ENCODE data around the gene OR1Q1. TPM values are rescaled to one million over a fixed set of nuclear protein-coding genes. Genes with fewer than 3 reads are reported as not detected.

Gene OR1Q1
- total RNA-seq, 1 experiment from 2014 or later, result not detected

DNA sequence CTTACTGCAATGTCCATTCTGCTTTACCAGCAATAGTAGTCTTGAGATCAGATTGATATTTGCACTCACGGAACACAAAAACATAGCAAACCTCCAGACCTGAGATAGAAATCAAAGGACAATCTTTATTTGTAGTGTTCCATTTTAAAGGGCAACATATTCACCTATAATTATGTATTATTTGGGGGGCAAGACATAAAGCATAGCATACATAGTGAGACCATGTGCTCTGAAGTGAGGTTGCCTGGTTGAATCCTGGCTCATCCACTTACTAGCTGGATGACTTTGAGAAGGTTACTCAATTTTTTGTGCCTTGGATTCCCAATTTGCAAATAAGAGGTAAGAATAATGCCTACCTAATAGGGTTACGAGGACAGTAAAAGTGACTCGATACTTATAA, 43.0 kb downstream of the OR1Q1 start, which contains the start of gene OR1B1:
Gene OR1B1, minus strand, starts transcription at position 101 of the 400 bp plus-strand sequence.
- ATAC-seq (no peak), DNase-seq (ENCODE audit: low spot score) (no peak)
- ChIA-PET CTCF (no interaction called here), POLR2A (no interaction called here)
- Mint-ChIP-seq H3K27ac (no peak within 1 kb of the TSS), H3K36me3 (peaks cover 35% of the 10 kb centered on the region), H3K4me3 (no peak within 1 kb of the TSS), H3K27me3 (ENCODE audit: low read depth) (peaks cover 34% of the 10 kb centered on the region), H3K9me3 (peaks cover 84% of the 10 kb centered on the region), H3K4me1 (no peaks in the 10 kb centered on the region)
- TF ChIP-seq, protein P1, sequence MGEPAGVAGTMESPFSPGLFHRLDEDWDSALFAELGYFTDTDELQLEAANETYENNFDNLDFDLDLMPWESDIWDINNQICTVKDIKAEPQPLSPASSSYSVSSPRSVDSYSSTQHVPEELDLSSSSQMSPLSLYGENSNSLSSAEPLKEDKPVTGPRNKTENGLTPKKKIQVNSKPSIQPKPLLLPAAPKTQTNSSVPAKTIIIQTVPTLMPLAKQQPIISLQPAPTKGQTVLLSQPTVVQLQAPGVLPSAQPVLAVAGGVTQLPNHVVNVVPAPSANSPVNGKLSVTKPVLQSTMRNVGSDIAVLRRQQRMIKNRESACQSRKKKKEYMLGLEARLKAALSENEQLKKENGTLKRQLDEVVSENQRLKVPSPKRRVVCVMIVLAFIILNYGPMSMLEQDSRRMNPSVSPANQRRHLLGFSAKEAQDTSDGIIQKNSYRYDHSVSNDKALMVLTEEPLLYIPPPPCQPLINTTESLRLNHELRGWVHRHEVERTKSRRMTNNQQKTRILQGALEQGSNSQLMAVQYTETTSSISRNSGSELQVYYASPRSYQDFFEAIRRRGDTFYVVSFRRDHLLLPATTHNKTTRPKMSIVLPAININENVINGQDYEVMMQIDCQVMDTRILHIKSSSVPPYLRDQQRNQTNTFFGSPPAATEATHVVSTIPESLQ (CRISPR knock-in tag; IDR thresholded peaks at IDR 0.05), result no peak
- TF ChIP-seq, protein P2, sequence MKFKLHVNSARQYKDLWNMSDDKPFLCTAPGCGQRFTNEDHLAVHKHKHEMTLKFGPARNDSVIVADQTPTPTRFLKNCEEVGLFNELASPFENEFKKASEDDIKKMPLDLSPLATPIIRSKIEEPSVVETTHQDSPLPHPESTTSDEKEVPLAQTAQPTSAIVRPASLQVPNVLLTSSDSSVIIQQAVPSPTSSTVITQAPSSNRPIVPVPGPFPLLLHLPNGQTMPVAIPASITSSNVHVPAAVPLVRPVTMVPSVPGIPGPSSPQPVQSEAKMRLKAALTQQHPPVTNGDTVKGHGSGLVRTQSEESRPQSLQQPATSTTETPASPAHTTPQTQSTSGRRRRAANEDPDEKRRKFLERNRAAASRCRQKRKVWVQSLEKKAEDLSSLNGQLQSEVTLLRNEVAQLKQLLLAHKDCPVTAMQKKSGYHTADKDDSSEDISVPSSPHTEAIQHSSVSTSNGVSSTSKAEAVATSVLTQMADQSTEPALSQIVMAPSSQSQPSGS (CRISPR knock-in tag; IDR thresholded peaks at IDR 0.05; ENCODE audit: borderline replicate concordance, low read depth), result no peak
- TF ChIP-seq, protein P3, sequence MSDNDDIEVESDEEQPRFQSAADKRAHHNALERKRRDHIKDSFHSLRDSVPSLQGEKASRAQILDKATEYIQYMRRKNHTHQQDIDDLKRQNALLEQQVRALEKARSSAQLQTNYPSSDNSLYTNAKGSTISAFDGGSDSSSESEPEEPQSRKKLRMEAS (CRISPR knock-in tag; IDR thresholded peaks at IDR 0.05), result no peak
- TF ChIP-seq GABPB1 (CRISPR knock-in tag; IDR thresholded peaks at IDR 0.05) (no peak), SOX15 (CRISPR knock-in tag; IDR thresholded peaks at IDR 0.05) (no peak), ELF4 (CRISPR knock-in tag; IDR thresholded peaks at IDR 0.05; ENCODE audit: low read depth) (no peak), ESRRA (CRISPR knock-in tag; IDR thresholded peaks at IDR 0.05; ENCODE audit: borderline replicate concordance) (no peak), PRRX2 (CRISPR knock-in tag; IDR thresholded peaks at IDR 0.05) (no peak), ETV6 (CRISPR knock-in tag; IDR thresholded peaks at IDR 0.05) (no peak), MXD4 (CRISPR knock-in tag; IDR thresholded peaks at IDR 0.05; ENCODE audit: borderline replicate concordance) (no peak), OVOL2 (CRISPR knock-in tag; IDR thresholded peaks at IDR 0.05; ENCODE audit: borderline replicate concordance) (no peak), GRHL2 (CRISPR knock-in tag; IDR thresholded peaks at IDR 0.05; ENCODE audit: insufficient replicate concordance, severe bottlenecking) (no peak), ZNF317 (CRISPR knock-in tag; IDR thresholded peaks at IDR 0.05; ENCODE audit: borderline replicate concordance, low read depth) (no peak)
- TF ChIP-seq, protein P4, sequence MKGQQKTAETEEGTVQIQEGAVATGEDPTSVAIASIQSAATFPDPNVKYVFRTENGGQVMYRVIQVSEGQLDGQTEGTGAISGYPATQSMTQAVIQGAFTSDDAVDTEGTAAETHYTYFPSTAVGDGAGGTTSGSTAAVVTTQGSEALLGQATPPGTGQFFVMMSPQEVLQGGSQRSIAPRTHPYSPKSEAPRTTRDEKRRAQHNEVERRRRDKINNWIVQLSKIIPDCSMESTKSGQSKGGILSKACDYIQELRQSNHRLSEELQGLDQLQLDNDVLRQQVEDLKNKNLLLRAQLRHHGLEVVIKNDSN (CRISPR knock-in tag; IDR thresholded peaks at IDR 0.05), result no peak
- TF ChIP-seq, protein P5, sequence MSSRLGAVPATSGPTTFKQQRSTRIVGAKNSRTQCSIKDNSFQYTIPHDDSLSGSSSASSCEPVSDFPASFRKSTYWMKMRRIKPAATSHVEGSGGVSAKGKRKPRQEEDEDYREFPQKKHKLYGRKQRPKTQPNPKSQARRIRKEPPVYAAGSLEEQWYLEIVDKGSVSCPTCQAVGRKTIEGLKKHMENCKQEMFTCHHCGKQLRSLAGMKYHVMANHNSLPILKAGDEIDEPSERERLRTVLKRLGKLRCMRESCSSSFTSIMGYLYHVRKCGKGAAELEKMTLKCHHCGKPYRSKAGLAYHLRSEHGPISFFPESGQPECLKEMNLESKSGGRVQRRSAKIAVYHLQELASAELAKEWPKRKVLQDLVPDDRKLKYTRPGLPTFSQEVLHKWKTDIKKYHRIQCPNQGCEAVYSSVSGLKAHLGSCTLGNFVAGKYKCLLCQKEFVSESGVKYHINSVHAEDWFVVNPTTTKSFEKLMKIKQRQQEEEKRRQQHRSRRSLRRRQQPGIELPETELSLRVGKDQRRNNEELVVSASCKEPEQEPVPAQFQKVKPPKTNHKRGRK (CRISPR knock-in tag; IDR thresholded peaks at IDR 0.05; ENCODE audit: borderline replicate concordance), result no peak
- TF ChIP-seq, protein P6, sequence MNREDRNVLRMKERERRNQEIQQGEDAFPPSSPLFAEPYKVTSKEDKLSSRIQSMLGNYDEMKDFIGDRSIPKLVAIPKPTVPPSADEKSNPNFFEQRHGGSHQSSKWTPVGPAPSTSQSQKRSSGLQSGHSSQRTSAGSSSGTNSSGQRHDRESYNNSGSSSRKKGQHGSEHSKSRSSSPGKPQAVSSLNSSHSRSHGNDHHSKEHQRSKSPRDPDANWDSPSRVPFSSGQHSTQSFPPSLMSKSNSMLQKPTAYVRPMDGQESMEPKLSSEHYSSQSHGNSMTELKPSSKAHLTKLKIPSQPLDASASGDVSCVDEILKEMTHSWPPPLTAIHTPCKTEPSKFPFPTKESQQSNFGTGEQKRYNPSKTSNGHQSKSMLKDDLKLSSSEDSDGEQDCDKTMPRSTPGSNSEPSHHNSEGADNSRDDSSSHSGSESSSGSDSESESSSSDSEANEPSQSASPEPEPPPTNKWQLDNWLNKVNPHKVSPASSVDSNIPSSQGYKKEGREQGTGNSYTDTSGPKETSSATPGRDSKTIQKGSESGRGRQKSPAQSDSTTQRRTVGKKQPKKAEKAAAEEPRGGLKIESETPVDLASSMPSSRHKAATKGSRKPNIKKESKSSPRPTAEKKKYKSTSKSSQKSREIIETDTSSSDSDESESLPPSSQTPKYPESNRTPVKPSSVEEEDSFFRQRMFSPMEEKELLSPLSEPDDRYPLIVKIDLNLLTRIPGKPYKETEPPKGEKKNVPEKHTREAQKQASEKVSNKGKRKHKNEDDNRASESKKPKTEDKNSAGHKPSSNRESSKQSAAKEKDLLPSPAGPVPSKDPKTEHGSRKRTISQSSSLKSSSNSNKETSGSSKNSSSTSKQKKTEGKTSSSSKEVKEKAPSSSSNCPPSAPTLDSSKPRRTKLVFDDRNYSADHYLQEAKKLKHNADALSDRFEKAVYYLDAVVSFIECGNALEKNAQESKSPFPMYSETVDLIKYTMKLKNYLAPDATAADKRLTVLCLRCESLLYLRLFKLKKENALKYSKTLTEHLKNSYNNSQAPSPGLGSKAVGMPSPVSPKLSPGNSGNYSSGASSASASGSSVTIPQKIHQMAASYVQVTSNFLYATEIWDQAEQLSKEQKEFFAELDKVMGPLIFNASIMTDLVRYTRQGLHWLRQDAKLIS (CRISPR knock-in tag; IDR thresholded peaks at IDR 0.05; ENCODE audit: borderline replicate concordance), result no peak

Measured in WTC11 (cell line).